ENCODE results near the gene DDX42.

DDX42 gene

GRCh38 chr17:63837480-63837879 is 63.5 kb downstream of the DDX42 start:
- Histone ChIP-seq H3K36me3 (replicated peaks; ENCODE audit: insufficient read depth, low read length) (no peaks in the 10 kb centered on the region), H3K79me2 (ENCODE audit: low read length) (peaks cover 66% of the 10 kb centered on the region)

GRCh38 chr17:63837962-63838600 is 64.1 kb downstream of the DDX42 start:
- no peak overlapping the region for H2AFZ ChIP-seq (ENCODE audit: low read length)
- no peaks in the 10 kb centered on the region for H3K36me3 ChIP-seq (replicated peaks; ENCODE audit: insufficient read depth, low read length)
- TF ChIP-seq EZH2phosphoT487 (IDR thresholded peaks at IDR 0.05; ENCODE audit: low read length): no peak
- no peak for TF ChIP-seq EZH2 (optimal IDR thresholded peaks at IDR 0.05; ENCODE audit: low read depth, low read length)
- no peak for TF ChIP-seq CTCF (IDR thresholded peaks at IDR 0.05; ENCODE audit: low read length)
- DNase-seq: no peak
- peaks cover 18% of the 10 kb centered on the region for H3K4me1 ChIP-seq (ENCODE audit: low read length)
- H4K20me1 ChIP-seq (ENCODE audit: insufficient read depth, low read length): no peaks in the 10 kb centered on the region; the same call in 1 of the 2 replicates
- no peak overlapping the region for H3K27ac ChIP-seq (ENCODE audit: low read length)
- no peak overlapping the region for H3K9ac ChIP-seq (ENCODE audit: low read length)
- H3K4me2 ChIP-seq (ENCODE audit: low read depth, low read length): no peak overlapping the region
- no peaks in the 10 kb centered on the region for H3K27me3 ChIP-seq (replicated peaks; ENCODE audit: insufficient read depth, low read length)
- no peaks in the 10 kb centered on the region for H3K9me2 ChIP-seq (replicated peaks; ENCODE audit: insufficient read depth, low read length)
- H3K9me3 ChIP-seq (replicated peaks; ENCODE audit: insufficient read depth, low read length): no peaks in the 10 kb centered on the region
- H3F3A ChIP-seq (ENCODE audit: insufficient read depth, low read length): peaks cover 12% of the 10 kb centered on the region
- H3K79me2 ChIP-seq (ENCODE audit: low read length): peaks cover 66% of the 10 kb centered on the region
- H3K4me3 ChIP-seq (ENCODE audit: low read length): no peak overlapping the region

More at GRCh38 chr17:63837480-63837879, 63.5 kb downstream of the DDX42 start:
- Histone ChIP-seq H4K20me1 (ENCODE audit: insufficient read depth, low read length) (no peaks in the 10 kb centered on the region; the same call in 1 of the 2 replicates), H3K9ac (ENCODE audit: low read length) (no peak overlapping the region), H3K4me1 (ENCODE audit: low read length) (peaks cover 18% of the 10 kb centered on the region), H3K4me3 (ENCODE audit: low read length) (no peak overlapping the region), H3F3A (ENCODE audit: insufficient read depth, low read length) (peaks cover 11% of the 10 kb centered on the region; the same call in 1 of the 2 replicates), H3K9me3 (replicated peaks; ENCODE audit: insufficient read depth, low read length) (no peaks in the 10 kb centered on the region), H3K27ac (ENCODE audit: low read length) (no peak overlapping the region), H3K9me2 (replicated peaks; ENCODE audit: insufficient read depth, low read length) (no peaks in the 10 kb centered on the region), H3K4me2 (ENCODE audit: low read depth, low read length) (no peak overlapping the region), H3K27me3 (replicated peaks; ENCODE audit: insufficient read depth, low read length) (no peaks in the 10 kb centered on the region), H2AFZ (ENCODE audit: low read length) (no peak overlapping the region)
- no peak for TF ChIP-seq EZH2phosphoT487 (IDR thresholded peaks at IDR 0.05; ENCODE audit: low read length)
- TF ChIP-seq CTCF (IDR thresholded peaks at IDR 0.05; ENCODE audit: low read length): no peak
- no peak for TF ChIP-seq EZH2 (optimal IDR thresholded peaks at IDR 0.05; ENCODE audit: low read depth, low read length)
- no peak for DNase-seq

GRCh38 chr17:63838631-63839171 is 64.7 kb downstream of the DDX42 start:
- Histone ChIP-seq H3K4me3 (ENCODE audit: low read length) (no peak overlapping the region), H3K9ac (ENCODE audit: low read length) (no peak overlapping the region), H3F3A (ENCODE audit: insufficient read depth, low read length) (peaks cover 18% of the 10 kb centered on the region), H3K9me2 (replicated peaks; ENCODE audit: insufficient read depth, low read length) (no peaks in the 10 kb centered on the region), H4K20me1 (ENCODE audit: insufficient read depth, low read length) (no peaks in the 10 kb centered on the region; the same call in 1 of the 2 replicates), H3K27me3 (replicated peaks; ENCODE audit: insufficient read depth, low read length) (no peaks in the 10 kb centered on the region), H3K9me3 (replicated peaks; ENCODE audit: insufficient read depth, low read length) (no peaks in the 10 kb centered on the region), H3K36me3 (replicated peaks; ENCODE audit: insufficient read depth, low read length) (no peaks in the 10 kb centered on the region), H3K79me2 (ENCODE audit: low read length) (peaks cover 66% of the 10 kb centered on the region), H3K27ac (ENCODE audit: low read length) (no peak overlapping the region), H2AFZ (ENCODE audit: low read length) (no peak overlapping the region), H3K4me1 (ENCODE audit: low read length) (peaks cover 18% of the 10 kb centered on the region), H3K4me2 (ENCODE audit: low read depth, low read length) (no peak overlapping the region; the same call in 1 of the 2 replicates)
- no peak for DNase-seq
- TF ChIP-seq CTCF (IDR thresholded peaks at IDR 0.05; ENCODE audit: low read length) (no peak), EZH2 (optimal IDR thresholded peaks at IDR 0.05; ENCODE audit: low read depth, low read length) (no peak), EZH2phosphoT487 (IDR thresholded peaks at IDR 0.05; ENCODE audit: low read length) (no peak)

Data from MM.1S (cell line).